ENCODE results near the gene LRRC34. TPM values are rescaled to one million over a fixed set of nuclear protein-coding genes. Genes with fewer than 3 reads are reported as not detected.

LRRC34 gene
- total and polyA plus RNA-seq, 4 donors = 0.22 to 2.8 (median 0.85) TPM

DNA sequence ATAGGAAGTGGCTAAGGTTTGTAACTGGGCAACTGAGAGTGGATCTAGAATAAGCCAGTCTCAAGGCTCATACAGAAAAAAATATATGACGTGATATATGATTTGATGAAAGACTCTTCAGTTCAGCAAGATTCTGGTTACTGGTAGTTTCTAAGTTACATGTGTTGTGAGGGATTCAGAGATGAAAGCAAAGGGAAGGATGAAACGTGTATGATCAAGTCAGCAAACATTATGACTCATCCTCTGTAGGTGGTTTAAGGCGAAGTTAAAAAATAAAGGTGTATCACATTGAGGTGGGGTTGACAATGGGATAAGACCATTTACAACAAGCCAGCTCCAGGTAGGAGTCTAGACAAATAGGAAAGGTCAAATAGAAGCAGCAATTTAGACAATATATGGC, 64.0 kb downstream of the LRRC34 start:
- peaks cover 0 to 5% (median 0%) of the 10 kb centered on the region in 4 donors for H3K27me3 ChIP-seq (ENCODE audit: control insufficient read depth in 4 of 4, insufficient read depth in 4 of 4, low read length in 3 of 4)
- H3K27ac ChIP-seq (ENCODE audit: low read depth in 1 of 2, low read length in 2 of 2) = no peak overlapping the region
- no peaks in the 10 kb centered on the region for H3K4me1 ChIP-seq (ENCODE audit: control insufficient read depth in 4 of 4, insufficient read depth in 4 of 4, low read length in 3 of 4)
- no peak for DNase-seq (ENCODE audit: low spot score)
- no peak for TF ChIP-seq GABPA (IDR thresholded peaks at IDR 0.05 in 1 of 2, conservative IDR thresholded peaks at IDR 0.05 in 1 of 2)
- TF ChIP-seq, protein P1, sequence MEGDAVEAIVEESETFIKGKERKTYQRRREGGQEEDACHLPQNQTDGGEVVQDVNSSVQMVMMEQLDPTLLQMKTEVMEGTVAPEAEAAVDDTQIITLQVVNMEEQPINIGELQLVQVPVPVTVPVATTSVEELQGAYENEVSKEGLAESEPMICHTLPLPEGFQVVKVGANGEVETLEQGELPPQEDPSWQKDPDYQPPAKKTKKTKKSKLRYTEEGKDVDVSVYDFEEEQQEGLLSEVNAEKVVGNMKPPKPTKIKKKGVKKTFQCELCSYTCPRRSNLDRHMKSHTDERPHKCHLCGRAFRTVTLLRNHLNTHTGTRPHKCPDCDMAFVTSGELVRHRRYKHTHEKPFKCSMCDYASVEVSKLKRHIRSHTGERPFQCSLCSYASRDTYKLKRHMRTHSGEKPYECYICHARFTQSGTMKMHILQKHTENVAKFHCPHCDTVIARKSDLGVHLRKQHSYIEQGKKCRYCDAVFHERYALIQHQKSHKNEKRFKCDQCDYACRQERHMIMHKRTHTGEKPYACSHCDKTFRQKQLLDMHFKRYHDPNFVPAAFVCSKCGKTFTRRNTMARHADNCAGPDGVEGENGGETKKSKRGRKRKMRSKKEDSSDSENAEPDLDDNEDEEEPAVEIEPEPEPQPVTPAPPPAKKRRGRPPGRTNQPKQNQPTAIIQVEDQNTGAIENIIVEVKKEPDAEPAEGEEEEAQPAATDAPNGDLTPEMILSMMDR (IDR thresholded peaks at IDR 0.05; ENCODE audit: low read depth, low read length, missing input control) = no peak
- H3K9me3 ChIP-seq (ENCODE audit: control insufficient read depth in 4 of 4, low read length in 3 of 4) = no peaks in the 10 kb centered on the region
- WGBS = 68% methylated on average over 3 of the region's 3 CpGs
- no peaks in the 10 kb centered on the region for H3K36me3 ChIP-seq (ENCODE audit: control insufficient read depth in 4 of 4, insufficient read depth in 3 of 4, low read depth in 1 of 4, low read length in 3 of 4)
- H3K4me3 ChIP-seq (ENCODE audit: low read depth in 1 of 3, low read length in 3 of 3) = no peak overlapping the region
- no peak overlapping the region for H3K9ac ChIP-seq (ENCODE audit: low read depth in 1 of 2, low read length in 2 of 2)

DNA sequence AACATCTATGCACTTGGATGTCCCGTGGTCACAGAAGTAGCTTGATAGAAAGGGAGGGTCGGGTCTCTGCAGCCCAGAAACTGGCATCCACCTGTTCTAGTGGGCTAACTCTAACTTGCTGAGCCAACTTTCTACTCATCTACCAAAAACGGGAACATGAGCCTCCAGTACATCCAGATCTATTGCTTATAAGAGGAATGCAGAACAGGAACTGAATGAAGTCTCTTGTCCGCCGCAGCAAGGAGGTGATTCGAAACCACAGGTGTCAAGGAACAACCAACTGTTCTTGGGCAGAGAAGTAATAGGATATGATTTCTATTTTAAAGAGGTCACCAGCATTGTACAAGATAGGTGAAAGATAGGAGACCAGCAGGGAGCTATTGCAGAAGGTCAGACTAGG, 65.8 kb downstream of the LRRC34 start:
- Histone ChIP-seq H3K4me3 (ENCODE audit: low read depth in 1 of 3, low read length in 3 of 3) (no peak overlapping the region), H3K27ac (ENCODE audit: low read depth in 1 of 2, low read length in 2 of 2) (no peak overlapping the region), H3K4me1 (ENCODE audit: control insufficient read depth in 4 of 4, insufficient read depth in 4 of 4, low read length in 3 of 4) (no peaks in the 10 kb centered on the region), H3K9me3 (ENCODE audit: control insufficient read depth in 4 of 4, low read length in 3 of 4) (no peaks in the 10 kb centered on the region), H3K36me3 (ENCODE audit: control insufficient read depth in 4 of 4, insufficient read depth in 3 of 4, low read depth in 1 of 4, low read length in 3 of 4) (no peaks in the 10 kb centered on the region), H3K27me3 (ENCODE audit: control insufficient read depth in 4 of 4, insufficient read depth in 4 of 4, low read length in 3 of 4) (peaks cover 0 to 5% (median 0%) of the 10 kb centered on the region in 4 donors), H3K9ac (ENCODE audit: low read depth in 1 of 2, low read length in 2 of 2) (no peak overlapping the region)
- TF ChIP-seq SP1 (IDR thresholded peaks at IDR 0.05) (no peak), NR2F2 (IDR thresholded peaks at IDR 0.05) (no peak)
- TF ChIP-seq, protein P2, sequence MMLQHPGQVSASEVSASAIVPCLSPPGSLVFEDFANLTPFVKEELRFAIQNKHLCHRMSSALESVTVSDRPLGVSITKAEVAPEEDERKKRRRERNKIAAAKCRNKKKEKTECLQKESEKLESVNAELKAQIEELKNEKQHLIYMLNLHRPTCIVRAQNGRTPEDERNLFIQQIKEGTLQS (IDR thresholded peaks at IDR 0.05) = no peak
- no peak for DNase-seq (ENCODE audit: low spot score)
- 62% methylated on average over 6 of the region's 6 CpGs for WGBS

DNA sequence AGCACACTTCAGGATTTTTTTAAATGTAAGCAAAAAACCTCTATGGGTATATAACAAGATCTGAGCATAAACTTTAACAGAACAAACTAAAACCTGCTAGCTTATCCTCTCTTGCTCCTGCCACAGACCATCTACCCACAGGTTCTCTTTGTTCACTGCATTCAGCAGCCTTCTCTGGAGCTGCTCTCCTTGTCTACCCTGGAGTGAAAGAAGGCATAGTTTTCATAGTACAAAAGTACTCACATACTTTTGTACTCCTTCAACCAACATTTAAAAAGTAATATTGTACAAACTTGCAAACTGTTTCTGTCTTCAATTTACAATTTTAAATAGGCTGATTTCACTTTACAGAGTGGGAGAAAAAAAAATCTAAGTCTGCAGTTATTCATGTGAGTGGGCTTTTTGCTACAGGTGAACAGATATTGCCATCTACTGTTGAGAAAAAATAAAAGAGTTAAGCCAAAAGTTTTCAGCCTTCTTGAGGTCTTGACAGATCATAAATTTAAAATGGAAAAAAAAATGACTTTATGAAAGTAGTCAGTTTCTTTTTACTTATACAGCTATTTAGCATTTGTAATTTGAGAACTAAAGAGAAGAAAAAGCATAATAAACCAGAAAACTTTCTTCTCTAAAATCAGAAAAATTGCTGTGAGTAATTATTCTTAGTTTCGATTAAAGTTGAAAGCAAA, 68.2 kb downstream of the LRRC34 start:
- H3K27me3 ChIP-seq (ENCODE audit: control insufficient read depth in 4 of 4, insufficient read depth in 4 of 4, low read length in 3 of 4) = peaks cover 0 to 5% (median 0%) of the 10 kb centered on the region in 4 donors
- peak; percentile 62 to 67 for TF ChIP-seq RAD21 (IDR thresholded peaks at IDR 0.05)
- TF ChIP-seq, protein P3, sequence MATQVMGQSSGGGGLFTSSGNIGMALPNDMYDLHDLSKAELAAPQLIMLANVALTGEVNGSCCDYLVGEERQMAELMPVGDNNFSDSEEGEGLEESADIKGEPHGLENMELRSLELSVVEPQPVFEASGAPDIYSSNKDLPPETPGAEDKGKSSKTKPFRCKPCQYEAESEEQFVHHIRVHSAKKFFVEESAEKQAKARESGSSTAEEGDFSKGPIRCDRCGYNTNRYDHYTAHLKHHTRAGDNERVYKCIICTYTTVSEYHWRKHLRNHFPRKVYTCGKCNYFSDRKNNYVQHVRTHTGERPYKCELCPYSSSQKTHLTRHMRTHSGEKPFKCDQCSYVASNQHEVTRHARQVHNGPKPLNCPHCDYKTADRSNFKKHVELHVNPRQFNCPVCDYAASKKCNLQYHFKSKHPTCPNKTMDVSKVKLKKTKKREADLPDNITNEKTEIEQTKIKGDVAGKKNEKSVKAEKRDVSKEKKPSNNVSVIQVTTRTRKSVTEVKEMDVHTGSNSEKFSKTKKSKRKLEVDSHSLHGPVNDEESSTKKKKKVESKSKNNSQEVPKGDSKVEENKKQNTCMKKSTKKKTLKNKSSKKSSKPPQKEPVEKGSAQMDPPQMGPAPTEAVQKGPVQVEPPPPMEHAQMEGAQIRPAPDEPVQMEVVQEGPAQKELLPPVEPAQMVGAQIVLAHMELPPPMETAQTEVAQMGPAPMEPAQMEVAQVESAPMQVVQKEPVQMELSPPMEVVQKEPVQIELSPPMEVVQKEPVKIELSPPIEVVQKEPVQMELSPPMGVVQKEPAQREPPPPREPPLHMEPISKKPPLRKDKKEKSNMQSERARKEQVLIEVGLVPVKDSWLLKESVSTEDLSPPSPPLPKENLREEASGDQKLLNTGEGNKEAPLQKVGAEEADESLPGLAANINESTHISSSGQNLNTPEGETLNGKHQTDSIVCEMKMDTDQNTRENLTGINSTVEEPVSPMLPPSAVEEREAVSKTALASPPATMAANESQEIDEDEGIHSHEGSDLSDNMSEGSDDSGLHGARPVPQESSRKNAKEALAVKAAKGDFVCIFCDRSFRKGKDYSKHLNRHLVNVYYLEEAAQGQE (IDR thresholded peaks at IDR 0.05) = no peak
- no peak for DNase-seq (ENCODE audit: low spot score)
- no peak overlapping the region for H3K4me3 ChIP-seq (ENCODE audit: low read depth in 1 of 3, low read length in 3 of 3)
- H3K9ac ChIP-seq (ENCODE audit: low read depth in 1 of 2, low read length in 2 of 2) = no peak overlapping the region
- WGBS = 84% methylated on average over 1 of the region's 1 CpG
- no peaks in the 10 kb centered on the region for H3K4me1 ChIP-seq (ENCODE audit: control insufficient read depth in 4 of 4, insufficient read depth in 4 of 4, low read length in 3 of 4)
- no peak overlapping the region for H3K27ac ChIP-seq (ENCODE audit: low read depth in 1 of 2, low read length in 2 of 2)
- no peaks in the 10 kb centered on the region for H3K36me3 ChIP-seq (ENCODE audit: control insufficient read depth in 4 of 4, insufficient read depth in 3 of 4, low read depth in 1 of 4, low read length in 3 of 4)
- H3K9me3 ChIP-seq (ENCODE audit: control insufficient read depth in 4 of 4, low read length in 3 of 4) = no peaks in the 10 kb centered on the region

Other genes starting within 250 kb of the LRRC34 start
- 1 to 10 TPM; 2.6 to 2.7 TPM for gene MECOM, start 149.2 kb downstream of the LRRC34 start, total RNA-seq
- 1 to 10 TPM in 1 of 2 donors, under 1 TPM in 1; 0.73 to 1.4 TPM for gene MECOM, start 149.2 kb downstream of the LRRC34 start, polyA plus RNA-seq
- gene TERC, start 47.8 kb downstream of the LRRC34 start, total RNA-seq = 100 to 1,000 TPM in 1 of 2 donors, 10 to 100 TPM in 1; 55.1 to 207 TPM
- gene TERC, start 47.8 kb downstream of the LRRC34 start, polyA plus RNA-seq = under 1 TPM in 1 of 2 donors, not detected in 1; 0.85 TPM
- 1 to 10 TPM; 1.3 to 2.3 TPM for gene ACTRT3, start 43.3 kb downstream of the LRRC34 start, total RNA-seq
- 1 to 10 TPM; 1.4 to 1.7 TPM for gene ACTRT3, start 43.3 kb downstream of the LRRC34 start, polyA plus RNA-seq
- gene MYNN, start 39.5 kb downstream of the LRRC34 start, total RNA-seq = 10 to 100 TPM; 11.3 to 11.6 TPM
- 1 to 10 TPM; 4.2 to 6.9 TPM for gene MYNN, start 39.5 kb downstream of the LRRC34 start, polyA plus RNA-seq
- under 1 TPM in 1 of 2 donors, not detected in 1; 0.09 TPM for gene LRRIQ4, start within 50 bp of the LRRC34 start, total RNA-seq
- gene LRRIQ4, start within 50 bp of the LRRC34 start, polyA plus RNA-seq = not detected
- gene LRRC31, start 57.0 kb upstream of the LRRC34 start, total RNA-seq = 1 to 10 TPM; 2.7 to 5.3 TPM
- gene LRRC31, start 57.0 kb upstream of the LRRC34 start, polyA plus RNA-seq = under 1 TPM; 0.53 to 0.74 TPM
- not detected for gene SAMD7, start 98.7 kb upstream of the LRRC34 start, total RNA-seq
- gene SAMD7, start 98.7 kb upstream of the LRRC34 start, polyA plus RNA-seq = not detected
- 10 to 100 TPM; 62.1 to 64.4 TPM for gene SEC62, start 153.9 kb upstream of the LRRC34 start, total RNA-seq
- 100 to 1,000 TPM in 1 of 2 donors, 10 to 100 TPM in 1; 40.1 to 200 TPM for gene SEC62, start 153.9 kb upstream of the LRRC34 start, polyA plus RNA-seq
- gene GPR160, start 225.1 kb upstream of the LRRC34 start, total RNA-seq = 1 to 10 TPM; 1.8 to 7.2 TPM
- 1 to 10 TPM in 1 of 2 donors, under 1 TPM in 1; 0.99 to 1.6 TPM for gene GPR160, start 225.1 kb upstream of the LRRC34 start, polyA plus RNA-seq

Data from liver (tissue), 9 donors.